ENCODE measurements around the gene SMIM29. TPM values are rescaled to one million over a fixed set of nuclear protein-coding genes. Genes with fewer than 3 reads are reported as not detected.

Gene SMIM29
- total and polyA plus RNA-seq, 2 donors (not counting 1 experiment from before 2014, with no cell fraction given): 16.7 to 36.3 TPM

- H3K9ac ChIP-seq (ENCODE audit: insufficient read depth, low read length): no peak overlapping the region
Measured at GRCh38 chr6:34276191-34276590, 27.4 kb upstream of the SMIM29 start.

DNA sequence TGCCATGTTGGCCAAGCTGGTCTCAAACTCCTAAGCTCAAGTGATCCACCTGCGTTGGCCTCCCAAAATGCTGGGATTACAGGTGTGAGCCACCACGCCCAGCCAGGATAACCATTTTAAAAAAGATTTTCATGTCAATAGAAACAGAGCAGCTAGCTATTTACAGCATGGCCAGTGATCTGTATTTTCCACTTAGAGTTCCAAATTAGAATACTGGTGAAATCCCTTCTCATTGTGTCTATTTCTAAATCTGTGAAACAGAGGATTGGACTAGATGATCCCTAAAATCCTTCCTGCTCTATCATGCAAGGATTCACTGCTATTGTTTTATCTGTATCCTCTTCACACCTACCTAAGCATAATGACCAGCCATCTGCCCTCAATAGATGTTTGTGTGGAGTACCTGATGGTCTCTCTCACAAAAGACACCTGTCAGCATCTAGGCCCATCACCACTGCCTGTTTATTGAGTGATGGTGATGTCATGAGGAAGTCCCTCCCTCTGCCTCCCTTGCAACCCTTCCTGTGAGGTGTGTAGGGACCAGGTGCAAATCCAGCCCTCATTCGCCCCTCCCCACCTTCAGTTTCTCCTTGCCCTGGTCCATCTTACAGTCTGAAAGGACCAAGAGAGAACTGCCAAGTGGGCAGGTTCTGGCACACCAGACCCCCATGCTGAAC lies 26.5 kb upstream of the SMIM29 start:
- no peaks in the 10 kb centered on the region for H3K9me3 ChIP-seq (ENCODE audit: control insufficient read depth, insufficient read depth, low read depth, low read length)
- H3K4me3 ChIP-seq (replicated peaks in 1 of 4; ENCODE audit: control extremely low read depth in 1 of 4, insufficient read depth in 1 of 4, low read depth in 3 of 4, low read length in 4 of 4): no peak overlapping the region
- no peak overlapping the region for H2AFZ ChIP-seq (ENCODE audit: low read length)
- no peaks in the 10 kb centered on the region for H4K20me1 ChIP-seq (ENCODE audit: control insufficient read depth, extremely low read depth, insufficient read depth, low read length)
- no peaks in the 10 kb centered on the region for H3K27me3 ChIP-seq (ENCODE audit: control insufficient read depth, insufficient read depth, low read length)
- H3K36me3 ChIP-seq (ENCODE audit: control insufficient read depth, insufficient read depth, low read length): no peaks in the 10 kb centered on the region
- no peak overlapping the region for H3K9ac ChIP-seq (ENCODE audit: insufficient read depth, low read length)
- no peaks in the 10 kb centered on the region for H3K79me2 ChIP-seq (ENCODE audit: control insufficient read depth, insufficient read depth, low read length)
- no peak for DNase-seq (ENCODE audit: low read depth in 2 of 2)
- H3K4me2 ChIP-seq (ENCODE audit: extremely low read depth, insufficient read depth, low read length): no peak overlapping the region
- TF ChIP-seq EZH2 (IDR thresholded peaks at IDR 0.05; ENCODE audit: low read length, missing control alignments): no peak
- TF ChIP-seq CTCF (conservative IDR thresholded peaks at IDR 0.05 in 1 of 2, IDR thresholded peaks at IDR 0.05 in 1 of 2; ENCODE audit: low read depth in 1 of 2, low read length in 2 of 2): no peak
- H3K4me1 ChIP-seq (ENCODE audit: control insufficient read depth, extremely low read depth, insufficient read depth, low read length): no peaks in the 10 kb centered on the region
- no peak overlapping the region for H3K27ac ChIP-seq (ENCODE audit: insufficient read depth, low read length)

More at GRCh38 chr6:34276191-34276590, 27.4 kb upstream of the SMIM29 start:
- no peaks in the 10 kb centered on the region for H3K4me1 ChIP-seq (ENCODE audit: control insufficient read depth, extremely low read depth, insufficient read depth, low read length)
- no peaks in the 10 kb centered on the region for H3K79me2 ChIP-seq (ENCODE audit: control insufficient read depth, insufficient read depth, low read length)
- H4K20me1 ChIP-seq (ENCODE audit: control insufficient read depth, extremely low read depth, insufficient read depth, low read length): no peaks in the 10 kb centered on the region
- no peak overlapping the region for H3K27ac ChIP-seq (ENCODE audit: insufficient read depth, low read length)
- no peaks in the 10 kb centered on the region for H3K27me3 ChIP-seq (ENCODE audit: control insufficient read depth, insufficient read depth, low read length)
- TF ChIP-seq CTCF (conservative IDR thresholded peaks at IDR 0.05 in 1 of 2, IDR thresholded peaks at IDR 0.05 in 1 of 2; ENCODE audit: low read depth in 1 of 2, low read length in 2 of 2): no peak
- TF ChIP-seq EZH2 (IDR thresholded peaks at IDR 0.05; ENCODE audit: low read length, missing control alignments): no peak
- no peak for DNase-seq (ENCODE audit: low read depth in 2 of 2)
- H3K4me3 ChIP-seq (replicated peaks in 1 of 4; ENCODE audit: control extremely low read depth in 1 of 4, insufficient read depth in 1 of 4, low read depth in 3 of 4, low read length in 4 of 4): no peak overlapping the region
- H3K9me3 ChIP-seq (ENCODE audit: control insufficient read depth, insufficient read depth, low read depth, low read length): no peaks in the 10 kb centered on the region
- no peaks in the 10 kb centered on the region for H3K36me3 ChIP-seq (ENCODE audit: control insufficient read depth, insufficient read depth, low read length)
- no peak overlapping the region for H3K4me2 ChIP-seq (ENCODE audit: extremely low read depth, insufficient read depth, low read length)
- H2AFZ ChIP-seq (ENCODE audit: low read length): no peak overlapping the region

DNA sequence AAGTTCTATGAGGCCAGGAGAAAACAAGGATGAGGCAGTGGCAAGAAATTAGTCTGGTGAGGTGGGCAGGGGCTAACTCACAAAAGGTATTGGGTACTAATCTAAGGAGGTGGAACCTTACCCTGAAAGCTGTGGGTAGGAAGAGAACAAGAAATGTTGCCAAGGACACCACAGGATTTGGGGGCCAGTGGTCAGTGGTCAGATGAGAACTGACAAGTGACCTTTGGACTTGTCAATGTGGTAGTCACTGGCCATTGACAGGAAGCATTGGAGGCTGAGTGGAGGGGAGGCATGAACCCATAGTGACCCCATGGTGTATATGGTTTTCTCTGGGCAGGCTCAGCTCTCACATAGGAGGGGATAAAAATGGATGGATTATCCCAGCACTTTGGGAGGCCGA lies 25.3 kb upstream of the SMIM29 start:
- H3K36me3 ChIP-seq (ENCODE audit: control insufficient read depth, insufficient read depth, low read length): no peaks in the 10 kb centered on the region
- no peak overlapping the region for H3K4me2 ChIP-seq (ENCODE audit: extremely low read depth, insufficient read depth, low read length)
- no peak overlapping the region for H3K9ac ChIP-seq (ENCODE audit: insufficient read depth, low read length)
- no peaks in the 10 kb centered on the region for H3K27me3 ChIP-seq (ENCODE audit: control insufficient read depth, insufficient read depth, low read length)
- H3K79me2 ChIP-seq (ENCODE audit: control insufficient read depth, insufficient read depth, low read length): no peaks in the 10 kb centered on the region
- TF ChIP-seq EZH2 (IDR thresholded peaks at IDR 0.05; ENCODE audit: low read length, missing control alignments): no peak
- H2AFZ ChIP-seq (ENCODE audit: low read length): no peak overlapping the region
- no peaks in the 10 kb centered on the region for H3K4me1 ChIP-seq (ENCODE audit: control insufficient read depth, extremely low read depth, insufficient read depth, low read length)
- H3K4me3 ChIP-seq (replicated peaks in 1 of 4; ENCODE audit: control extremely low read depth in 1 of 4, insufficient read depth in 1 of 4, low read depth in 3 of 4, low read length in 4 of 4): no peak overlapping the region
- H3K9me3 ChIP-seq (ENCODE audit: control insufficient read depth, insufficient read depth, low read depth, low read length): no peaks in the 10 kb centered on the region
- H4K20me1 ChIP-seq (ENCODE audit: control insufficient read depth, extremely low read depth, insufficient read depth, low read length): no peaks in the 10 kb centered on the region
- no peak overlapping the region for H3K27ac ChIP-seq (ENCODE audit: insufficient read depth, low read length)
- no peak for DNase-seq (ENCODE audit: low read depth in 2 of 2)

Data from fibroblast of lung (primary cell).